H9 (cell line): ENCODE results near the gene POU3F2. TPM values are rescaled to one million over a fixed set of nuclear protein-coding genes. Genes with fewer than 3 reads are reported as not detected.

ENCODE experiments used
- DNase-seq: peaks from one replicate; pipeline ENCODE4 v3.0.0-alpha.2; 2017
- H2AFZ ChIP-seq: one replicate; pipeline ENCODE4 v1.6.1; 2013; ENCODE audit warnings: mild to moderate bottlenecking, low read length, control low read depth, moderate library complexity
- H2AK5ac ChIP-seq: 2 replicates; pipeline ENCODE4 v1.6.1; 2013; ENCODE audit warnings: low read length, control low read depth, mixed read lengths; ENCODE audit not compliant: insufficient read length
- H2BK120ac ChIP-seq: one replicate; pipeline ENCODE4 v1.6.1; 2013; ENCODE audit warnings: low read depth, mild to moderate bottlenecking, low read length, control low read depth, inconsistent platforms; ENCODE audit not compliant: poor library complexity, severe bottlenecking
- H2BK12ac ChIP-seq: 2 replicates; pipeline ENCODE4 v1.6.1; 2013; ENCODE audit warnings: low read length, control low read depth, mixed read lengths, low read depth; ENCODE audit not compliant: insufficient read length
- H2BK15ac ChIP-seq: 2 replicates; pipeline ENCODE4 v1.6.1; 2013; ENCODE audit warnings: low read depth, low read length, control low read depth
- H2BK20ac ChIP-seq: one replicate; pipeline ENCODE4 v1.6.1; 2013; ENCODE audit warnings: low read depth, mild to moderate bottlenecking, low read length, control low read depth, inconsistent platforms; ENCODE audit not compliant: poor library complexity, severe bottlenecking
- H2BK5ac ChIP-seq: 2 replicates; pipeline ENCODE4 v1.6.1; 2013; ENCODE audit warnings: low read length, control low read depth, mixed read lengths; ENCODE audit not compliant: insufficient read length
- H3K14ac ChIP-seq: 2 replicates; pipeline ENCODE4 v1.6.1; 2013; ENCODE audit warnings: low read length, control low read depth; ENCODE audit not compliant: insufficient read depth
- H3K18ac ChIP-seq: 2 replicates; pipeline ENCODE4 v1.6.1; 2013; ENCODE audit warnings: low read depth, mild to moderate bottlenecking, mixed read lengths, low read length, control low read depth; ENCODE audit not compliant: insufficient read length
- H3K23ac ChIP-seq: 2 replicates; pipeline ENCODE4 v1.6.1; 2013; ENCODE audit warnings: low read length, control low read depth, mixed read lengths, low read depth; ENCODE audit not compliant: insufficient read length
- H3K23me2 ChIP-seq: 2 replicates; pipeline ENCODE4 v1.6.1; 2013; ENCODE audit warnings: low read depth, mild to moderate bottlenecking, mixed read lengths, low read length, control low read depth; ENCODE audit not compliant: insufficient read length, poor library complexity, severe bottlenecking
- H3K27ac ChIP-seq: 2 replicates; pipeline ENCODE4 v1.5.1; 2013; ENCODE audit warnings: low read length, control low read depth, mixed read lengths, low read depth; ENCODE audit not compliant: insufficient read length
- H3K27me3 ChIP-seq: 2 replicates; pipeline ENCODE4 v1.6.1; 2013; ENCODE audit warnings: low read length, control low read depth, inconsistent platforms; ENCODE audit not compliant: insufficient read depth
- H3K4ac ChIP-seq: 2 replicates; pipeline ENCODE4 v1.6.1; 2013; ENCODE audit warnings: low read depth, mild to moderate bottlenecking, control low read depth, inconsistent platforms, low read length, moderate library complexity
- H3K4me1 ChIP-seq: 2 replicates; pipeline ENCODE4 v1.6.1; 2013; ENCODE audit warnings: low read length, control low read depth, inconsistent platforms; ENCODE audit not compliant: insufficient read depth
- H3K4me2 ChIP-seq: 2 replicates; pipeline ENCODE4 v1.6.1; 2013; ENCODE audit warnings: low read length, control low read depth, mixed read lengths; ENCODE audit not compliant: insufficient read length, insufficient read depth
- H3K56ac ChIP-seq: 2 replicates; pipeline ENCODE4 v1.6.1; 2013; ENCODE audit warnings: low read depth, mild to moderate bottlenecking, mixed read lengths, low read length, control low read depth; ENCODE audit not compliant: insufficient read length
- H3K79me1 ChIP-seq: 2 replicates; pipeline ENCODE4 v1.6.1; 2013; ENCODE audit warnings: low read depth, mild to moderate bottlenecking, moderate library complexity, low read length, control low read depth, inconsistent platforms; ENCODE audit not compliant: insufficient read depth, poor library complexity, severe bottlenecking
- H3K79me2 ChIP-seq: 2 replicates; pipeline ENCODE4 v1.6.1; 2013; ENCODE audit warnings: low read length, control low read depth, inconsistent platforms; ENCODE audit not compliant: insufficient read depth
- H3K9ac ChIP-seq: 2 replicates; pipeline ENCODE4 v1.6.1; 2013; ENCODE audit warnings: low read length, control low read depth, mixed read lengths; ENCODE audit not compliant: insufficient read length; ENCODE audit errors: extremely low read depth
- H3K9me3 ChIP-seq: one replicate; pipeline ENCODE4 v1.6.1; 2013; ENCODE audit warnings: low read depth, low read length, inconsistent platforms; ENCODE audit not compliant: control insufficient read depth
- H3T11ph ChIP-seq: one replicate; pipeline ENCODE4 v1.6.1; 2013; ENCODE audit warnings: mild to moderate bottlenecking, low read length, control low read depth, inconsistent platforms
- H4K20me1 ChIP-seq: one replicate; pipeline ENCODE4 v1.6.1; 2013; ENCODE audit not compliant: control insufficient read depth, insufficient read length, insufficient read depth
- H4K5ac ChIP-seq: 2 replicates; pipeline ENCODE4 v1.6.1; 2013; ENCODE audit warnings: low read depth, mild to moderate bottlenecking, mixed read lengths, low read length, control low read depth; ENCODE audit not compliant: insufficient read length
- H4K8ac ChIP-seq: replicated peaks from 2 replicates; pipeline ENCODE4 v1.6.1; 2013; ENCODE audit warnings: low read length, control low read depth, mixed read lengths, low read depth; ENCODE audit not compliant: insufficient read length
- H4K91ac ChIP-seq: 2 replicates; pipeline ENCODE4 v1.6.1; 2013; ENCODE audit warnings: low read depth, mild to moderate bottlenecking, moderate library complexity, mixed read lengths, low read length, control low read depth; ENCODE audit not compliant: insufficient read length
- H3K27ac Mint-ChIP-seq, 3 experiments: 2 replicates in 2 of 3; 3 replicates in 1 of 3; pipeline ENCODE4 v1.8.0; 2020 to 2021; ENCODE audit warnings: mixed read lengths in 3 of 3, mild to moderate bottlenecking in 1 of 3, moderate library complexity in 1 of 3
- H3K27me3 Mint-ChIP-seq: 2 replicates; pipeline ENCODE4 v1.8.0; 2021; ENCODE audit warnings: low read depth, mild to moderate bottlenecking, moderate library complexity, mixed read lengths
- H3K36me3 Mint-ChIP-seq, 3 experiments: 2 replicates in 2 of 3; 3 replicates in 1 of 3; pipeline ENCODE4 v1.8.0; 2020 to 2021; ENCODE audit warnings: low read depth in 3 of 3, mixed read lengths in 3 of 3; ENCODE audit not compliant: insufficient read depth in 1 of 3
- H3K4me1 Mint-ChIP-seq, 2 experiments: 2 replicates each; pipeline ENCODE4 v1.8.0; 2020; ENCODE audit warnings: mixed read lengths in 2 of 2
- H3K4me3 Mint-ChIP-seq, 2 experiments: 2 replicates in 1 of 2; 3 replicates in 1 of 2; pipeline ENCODE4 v1.8.0; 2020 to 2021; ENCODE audit warnings: mild to moderate bottlenecking in 2 of 2, mixed read lengths in 2 of 2, moderate library complexity in 1 of 2
- H3K9me3 Mint-ChIP-seq, 2 experiments: 2 replicates in 1 of 2; 3 replicates in 1 of 2; pipeline ENCODE4 v1.8.0; 2020; ENCODE audit warnings: mild to moderate bottlenecking in 2 of 2, mixed read lengths in 2 of 2, moderate library complexity in 1 of 2
- CTCF ChIP-seq: fragments of 200-600 bp; sonication (generic); conservative IDR thresholded peaks from 3 replicates; pipeline ENCODE4 v1.8.0; 2021; ENCODE audit warnings: antibody characterized with exemption, mild to moderate bottlenecking
- WGBS: extraction: QIAGEN DNeasy Blood & Tissue Kit; methylation state at CpG from one replicate; pipeline ENCODE4 v1.1.7; 2013; ENCODE audit warnings: missing lambda C conversion rate, low lambda C conversion rate, mixed read lengths; ENCODE audit not compliant: insufficient read length; ENCODE audit errors: extremely low coverage; 5-methylcytosine and 5-hydroxymethylcytosine counted together
- total RNA-seq: library from RNA; stranded (reverse); gene quantifications from 2 replicates; pipeline ENCODE4 v1.2.1, GENCODE V29; 2021

POU3F2 gene
- total RNA-seq, 1 experiment from 2014 or later = 0.09 TPM

- H3K79me1 ChIP-seq = no peaks in the 10 kb centered on the region
- H2BK20ac ChIP-seq = no peak overlapping the region
- no peak overlapping the region for H2BK120ac ChIP-seq
- H3K4ac ChIP-seq = no peak overlapping the region
- H3K4me2 ChIP-seq = peak overlapping the region; percentile 97
- no peak overlapping the region for H3K18ac ChIP-seq
- H2BK12ac ChIP-seq = no peak overlapping the region
- no peaks in the 10 kb centered on the region; the same call in 1 of the 2 replicates for H3K4me1 ChIP-seq
- peaks cover 48% of the 10 kb centered on the region for H3K27me3 ChIP-seq
- no peak overlapping the region for H4K8ac ChIP-seq
- no peak overlapping the region for H2AK5ac ChIP-seq
- no peak overlapping the region for H3K27ac ChIP-seq
- H3K9ac ChIP-seq = no peak overlapping the region
- no peak overlapping the region for H2BK15ac ChIP-seq
- no CpG with 5 or more reads among the region's 32 CpGs for WGBS
- peaks cover 100% of the 10 kb centered on the region for H3K27me3 Mint-ChIP-seq
- no peak overlapping the region for H2AFZ ChIP-seq
- H3K36me3 Mint-ChIP-seq = no peaks in the 10 kb centered on the region
- peak; percentile 71 for DNase-seq
- no peak overlapping the region for H3K56ac ChIP-seq
- H3K23me2 ChIP-seq = peaks cover 32% of the 10 kb centered on the region
- H2BK5ac ChIP-seq = no peak overlapping the region
- H4K20me1 ChIP-seq = no peaks in the 10 kb centered on the region
- no peak overlapping the region for H3K23ac ChIP-seq
- H3K14ac ChIP-seq = no peak overlapping the region
- H3K9me3 ChIP-seq = no peaks in the 10 kb centered on the region
- H3K79me2 ChIP-seq = no peaks in the 10 kb centered on the region
- no peak overlapping the region for H4K5ac ChIP-seq
- no peak for TF ChIP-seq CTCF
- no peak overlapping the region for H3K27ac Mint-ChIP-seq
- H3T11ph ChIP-seq = no peak overlapping the region
- H3K9me3 Mint-ChIP-seq = no peaks in the 10 kb centered on the region; a peak in 1 of 5 replicates
- peaks cover 40 to 43% of the 10 kb centered on the region in 2 experiments for H3K4me1 Mint-ChIP-seq
- H3K4me3 Mint-ChIP-seq = peak overlapping the region; percentile 65 to 93
- no peak overlapping the region for H4K91ac ChIP-seq
Observed at GRCh38 chr6:98824902-98825599, 9.3 kb upstream of the POU3F2 start.
